Measurements from ENCODE around the gene MRPS34. TPM values are rescaled to one million over a fixed set of nuclear protein-coding genes. Genes with fewer than 3 reads are reported as not detected.

The MRPS34 gene
- total and polyA plus RNA-seq, 12 donors = 57.8 to 141 (median 79.5) TPM

DNA sequence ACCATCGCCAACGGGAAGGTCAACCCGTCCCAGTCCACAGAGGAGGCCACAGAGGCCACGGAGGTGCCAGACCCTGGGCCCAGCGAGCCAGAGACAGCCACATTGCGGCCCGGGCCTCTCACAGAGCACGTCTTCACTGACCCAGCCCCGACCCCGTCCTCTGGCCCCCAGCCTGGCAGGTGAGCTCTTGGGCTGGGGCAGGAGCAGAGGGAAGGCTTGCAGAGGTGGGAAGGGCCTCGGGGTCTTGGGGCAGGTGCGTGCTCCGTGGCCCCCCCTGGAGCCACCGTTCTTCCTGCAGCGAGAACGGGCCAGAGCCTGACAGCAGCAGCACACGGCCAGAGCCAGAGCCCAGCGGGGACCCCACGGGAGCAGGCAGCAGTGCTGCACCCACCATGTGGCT, 6.7 kb downstream of the MRPS34 start:
- 93 to 95% methylated on average over 19 of the region's 19 CpGs for WGBS, 2 donors
- peaks cover 9 to 16% (median 13%) of the 10 kb centered on the region in 9 donors for H3K4me1 ChIP-seq
- TF ChIP-seq, protein P1, sequence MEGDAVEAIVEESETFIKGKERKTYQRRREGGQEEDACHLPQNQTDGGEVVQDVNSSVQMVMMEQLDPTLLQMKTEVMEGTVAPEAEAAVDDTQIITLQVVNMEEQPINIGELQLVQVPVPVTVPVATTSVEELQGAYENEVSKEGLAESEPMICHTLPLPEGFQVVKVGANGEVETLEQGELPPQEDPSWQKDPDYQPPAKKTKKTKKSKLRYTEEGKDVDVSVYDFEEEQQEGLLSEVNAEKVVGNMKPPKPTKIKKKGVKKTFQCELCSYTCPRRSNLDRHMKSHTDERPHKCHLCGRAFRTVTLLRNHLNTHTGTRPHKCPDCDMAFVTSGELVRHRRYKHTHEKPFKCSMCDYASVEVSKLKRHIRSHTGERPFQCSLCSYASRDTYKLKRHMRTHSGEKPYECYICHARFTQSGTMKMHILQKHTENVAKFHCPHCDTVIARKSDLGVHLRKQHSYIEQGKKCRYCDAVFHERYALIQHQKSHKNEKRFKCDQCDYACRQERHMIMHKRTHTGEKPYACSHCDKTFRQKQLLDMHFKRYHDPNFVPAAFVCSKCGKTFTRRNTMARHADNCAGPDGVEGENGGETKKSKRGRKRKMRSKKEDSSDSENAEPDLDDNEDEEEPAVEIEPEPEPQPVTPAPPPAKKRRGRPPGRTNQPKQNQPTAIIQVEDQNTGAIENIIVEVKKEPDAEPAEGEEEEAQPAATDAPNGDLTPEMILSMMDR (IDR thresholded peaks at IDR 0.05) = no peak
- ATAC-seq (no peak), DNase-seq (no peak)
- peaks cover 0 to 83% (median 50%) of the 10 kb centered on the region in 9 donors for H3K36me3 ChIP-seq
- H3K4me3 ChIP-seq = no peak overlapping the region
- H3K27me3 ChIP-seq = no peaks in the 10 kb centered on the region
- H3K9me3 ChIP-seq = no peaks in the 10 kb centered on the region
- no peak overlapping the region for H3K27ac ChIP-seq
- intact Hi-C loops (cut with DNase I) = loop anchor here in 1 of 10 donors (5.0 kb wide), 1 partner anchor 59 kb away; the partner anchor contains the start of gene MAPK8IP3

DNA sequence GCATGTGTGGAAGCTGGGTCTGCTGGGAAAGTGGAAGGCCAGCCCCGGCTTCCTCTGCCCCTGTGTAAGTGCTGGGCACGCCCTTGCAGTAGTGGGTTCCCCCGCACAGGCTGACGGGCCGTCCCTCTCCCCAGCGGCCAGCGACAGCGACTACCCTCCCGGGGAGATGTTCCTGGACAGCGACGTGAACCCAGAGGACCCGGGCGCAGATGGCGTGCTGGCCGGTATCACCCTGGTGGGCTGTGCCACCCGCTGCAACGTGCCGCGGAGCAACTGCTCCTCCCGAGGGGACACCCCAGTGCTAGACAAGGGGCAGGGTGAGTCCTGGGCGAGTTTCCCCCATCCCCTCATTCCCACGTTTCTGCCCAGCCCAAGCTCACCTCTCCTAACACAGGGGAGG, 7.1 kb downstream of the MRPS34 start:
- WGBS, 2 donors = 89 to 91% methylated on average over 22 of the region's 22 CpGs
- DNase-seq (no peak), ATAC-seq (no peak)
- TF ChIP-seq, protein P1 (IDR thresholded peaks at IDR 0.05) = no peak
- Histone ChIP-seq H3K4me3 (no peak overlapping the region), H3K36me3 (peaks cover 0 to 87% (median 54%) of the 10 kb centered on the region in 9 donors), H3K9me3 (no peaks in the 10 kb centered on the region), H3K4me1 (peaks cover 7 to 15% (median 12%) of the 10 kb centered on the region in 9 donors), H3K27ac (no peak overlapping the region), H3K27me3 (no peaks in the 10 kb centered on the region)
- intact Hi-C loops (cut with DNase I) = loop anchor here in 1 of 10 donors (5.0 kb wide), 1 partner anchor 59 kb away; the partner anchor contains the start of gene MAPK8IP3

DNA sequence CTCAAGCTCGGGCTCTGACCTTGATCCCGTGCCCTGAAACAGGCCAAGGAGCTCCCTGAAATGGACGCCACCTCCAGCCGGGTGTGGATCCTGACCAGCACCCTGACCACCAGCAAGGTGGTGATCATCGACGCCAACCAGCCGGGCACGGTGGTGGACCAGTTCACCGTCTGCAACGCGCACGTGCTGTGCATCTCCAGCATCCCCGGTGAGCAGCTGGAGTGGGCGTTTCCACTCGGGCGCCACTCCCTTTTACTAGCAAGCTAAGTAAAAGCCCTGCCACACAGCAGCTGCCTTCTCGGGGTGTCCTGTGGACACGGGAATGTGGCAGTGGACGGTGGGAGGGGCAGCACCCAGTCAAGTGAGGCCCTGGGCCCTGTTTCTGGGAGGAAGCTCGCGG, 8.0 kb downstream of the MRPS34 start:
- Histone ChIP-seq H3K4me3 (no peak overlapping the region), H3K27me3 (no peaks in the 10 kb centered on the region), H3K27ac (no peak overlapping the region), H3K4me1 (peaks cover 0 to 7% (median 3%) of the 10 kb centered on the region in 9 donors), H3K36me3 (peaks cover 0 to 95% (median 61%) of the 10 kb centered on the region in 9 donors), H3K9me3 (no peaks in the 10 kb centered on the region)
- intact Hi-C loops (cut with DNase I) = loop anchor here in 1 of 10 donors (5.0 kb wide), 1 partner anchor 58 kb away; the partner anchor contains the start of gene MAPK8IP3
- DNase-seq (no peak), ATAC-seq (no peak)
- 92 to 95% methylated on average over 21 of the region's 21 CpGs for WGBS, 2 donors
- TF ChIP-seq, protein P1 (IDR thresholded peaks at IDR 0.05) = no peak

DNA sequence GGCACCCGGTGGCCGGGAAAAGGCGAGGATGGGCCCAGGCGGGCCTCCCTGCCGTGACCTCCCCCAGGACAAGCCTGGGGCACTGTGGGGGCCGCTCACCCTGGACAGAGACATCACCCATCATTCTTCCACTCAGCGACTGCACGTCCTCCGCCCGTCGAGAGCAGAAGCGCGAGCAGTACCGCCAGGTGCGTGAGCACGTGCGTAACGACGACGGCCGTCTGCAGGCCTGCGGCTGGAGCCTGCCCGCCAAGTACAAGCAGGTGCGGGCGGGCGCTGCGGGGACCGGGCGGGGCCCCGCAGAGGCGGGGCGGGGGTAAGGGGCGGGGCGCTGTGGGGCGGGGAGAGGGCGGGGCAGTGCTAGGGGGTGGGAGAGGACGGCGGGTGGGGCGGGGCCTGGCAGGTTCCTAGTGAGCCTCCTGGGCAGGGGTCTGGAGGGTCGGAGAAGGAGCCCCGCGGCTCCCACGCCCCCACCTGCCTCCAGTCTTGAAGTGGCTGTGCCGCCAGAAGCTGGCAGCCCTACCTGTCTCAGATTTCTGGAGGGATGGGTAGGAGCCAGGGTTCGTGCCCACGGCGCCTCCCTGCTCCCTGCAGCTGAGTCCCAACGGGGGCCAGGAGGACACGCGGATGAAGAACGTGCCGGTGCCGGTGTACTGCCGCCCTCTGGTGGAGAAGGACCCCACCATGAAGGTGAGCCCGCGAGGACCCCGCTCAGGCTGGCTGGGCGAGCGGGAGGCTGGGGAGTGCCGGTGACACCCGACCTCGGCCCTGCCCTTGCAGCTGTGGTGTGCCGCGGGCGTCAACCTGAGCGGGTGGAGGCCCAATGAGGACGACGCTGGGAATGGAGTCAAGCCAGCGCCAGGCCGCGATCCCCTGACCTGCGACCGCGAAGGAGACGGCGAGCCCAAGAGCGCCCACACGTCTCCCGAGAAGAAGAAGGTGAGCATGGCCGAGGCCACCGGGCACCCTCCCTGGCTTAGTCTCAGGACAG, 9.1 kb downstream of the MRPS34 start:
- Histone ChIP-seq H3K27ac (no peak overlapping the region), H3K9me3 (no peaks in the 10 kb centered on the region), H3K27me3 (no peaks in the 10 kb centered on the region), H3K4me3 (no peak overlapping the region), H3K4me1 (no peaks in the 10 kb centered on the region), H3K36me3 (peaks cover 0 to 95% (median 58%) of the 10 kb centered on the region in 9 donors)
- DNase-seq (no peak), ATAC-seq (peak in 1 of 8 donors; percentile 7)
- WGBS, 2 donors = 72 to 79% methylated on average over 72 to 81 of the region's 81 CpGs
- TF ChIP-seq, protein P1 (IDR thresholded peaks at IDR 0.05) = peak in 7 of 9 donors; percentile 28 to 49 (median 35)
- intact Hi-C loops (cut with DNase I) = no loop called here
